Articular chondrocyte of knee joint (primary cell): ENCODE data around the gene DDX53. TPM values are rescaled to one million over a fixed set of nuclear protein-coding genes. Genes with fewer than 3 reads are reported as not detected.

ENCODE experiments used
- total RNA-seq: library from RNA; depleted of rRNA; stranded (reverse); fragments of >200 nt; gene quantifications from 2 replicates; pipeline ENCODE4 v1.2.3, GENCODE V29; 2012

Gene DDX53
- not detected in 2 replicates for total RNA-seq

GRCh38 chrX:22999696-23000223 lies at the start of gene DDX53:
DDX53 (plus strand) TSS chrX:22999960; CDS start chrX:23000058, 98 bp downstream.

